ENCODE measurements around the gene PBRM1. TPM values are rescaled to one million over a fixed set of nuclear protein-coding genes. Genes with fewer than 3 reads are reported as not detected.

Gene PBRM1
- polyA plus RNA-seq, 3 donors, result 26.1 to 72.9 (median 38.0) TPM

DNA sequence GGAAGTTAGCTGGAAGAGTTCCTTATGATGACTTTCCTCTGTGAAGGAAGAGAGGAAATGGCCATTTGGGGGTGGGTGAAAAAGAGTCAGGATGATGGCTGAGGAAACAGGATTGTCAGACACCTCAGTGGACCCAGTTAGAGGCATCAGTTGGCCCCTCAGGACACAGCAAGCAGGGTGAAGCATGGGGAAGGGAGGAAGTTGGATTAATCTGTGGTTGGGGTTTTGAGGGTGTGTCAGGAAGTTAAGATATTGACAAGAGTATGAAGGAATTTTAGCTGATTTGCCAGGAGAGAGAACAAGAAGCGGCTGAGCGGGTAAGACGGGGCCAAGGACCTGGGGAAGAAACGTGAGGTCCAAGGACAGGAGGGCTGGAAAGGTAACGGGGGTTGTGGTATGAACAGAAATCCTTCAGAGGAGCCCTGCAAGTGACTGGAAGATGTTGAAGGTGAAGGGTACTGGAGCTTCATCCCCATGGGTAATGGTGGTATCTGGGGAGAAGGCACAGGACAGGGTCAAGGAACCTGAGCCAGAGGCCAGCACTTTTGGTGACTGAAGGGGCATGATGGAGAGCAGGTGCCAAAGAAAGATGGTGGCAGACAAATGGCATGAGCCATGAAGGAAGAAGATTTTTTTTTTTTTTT is 146.6 kb downstream of the PBRM1 start:
- TF ChIP-seq, protein P1, sequence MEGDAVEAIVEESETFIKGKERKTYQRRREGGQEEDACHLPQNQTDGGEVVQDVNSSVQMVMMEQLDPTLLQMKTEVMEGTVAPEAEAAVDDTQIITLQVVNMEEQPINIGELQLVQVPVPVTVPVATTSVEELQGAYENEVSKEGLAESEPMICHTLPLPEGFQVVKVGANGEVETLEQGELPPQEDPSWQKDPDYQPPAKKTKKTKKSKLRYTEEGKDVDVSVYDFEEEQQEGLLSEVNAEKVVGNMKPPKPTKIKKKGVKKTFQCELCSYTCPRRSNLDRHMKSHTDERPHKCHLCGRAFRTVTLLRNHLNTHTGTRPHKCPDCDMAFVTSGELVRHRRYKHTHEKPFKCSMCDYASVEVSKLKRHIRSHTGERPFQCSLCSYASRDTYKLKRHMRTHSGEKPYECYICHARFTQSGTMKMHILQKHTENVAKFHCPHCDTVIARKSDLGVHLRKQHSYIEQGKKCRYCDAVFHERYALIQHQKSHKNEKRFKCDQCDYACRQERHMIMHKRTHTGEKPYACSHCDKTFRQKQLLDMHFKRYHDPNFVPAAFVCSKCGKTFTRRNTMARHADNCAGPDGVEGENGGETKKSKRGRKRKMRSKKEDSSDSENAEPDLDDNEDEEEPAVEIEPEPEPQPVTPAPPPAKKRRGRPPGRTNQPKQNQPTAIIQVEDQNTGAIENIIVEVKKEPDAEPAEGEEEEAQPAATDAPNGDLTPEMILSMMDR (IDR thresholded peaks at IDR 0.05), result no peak
- Histone ChIP-seq H4K20me1 (ENCODE audit: insufficient read depth, low read length) (peaks cover 68% of the 10 kb centered on the region), H3K4me3 (replicated peaks in 1 of 3; ENCODE audit: low read depth in 2 of 3, low read length in 3 of 3) (peak overlapping the region in 1 of 3 experiments; percentile 85), H3K9ac (ENCODE audit: insufficient read depth, low read length, poor library complexity, severe bottlenecking) (no peak overlapping the region), H3K27ac (ENCODE audit: low read depth in 1 of 2, low read length in 2 of 2) (peak overlapping the region in 1 of 2 donors; percentile 61), H3K9me3 (replicated peaks in 1 of 2; ENCODE audit: control insufficient read depth in 1 of 2, insufficient read depth in 1 of 2, low read length in 2 of 2) (no peaks in the 10 kb centered on the region), H3K36me3 (replicated peaks in 1 of 2; ENCODE audit: control insufficient read depth in 1 of 2, insufficient read depth in 2 of 2, low read length in 2 of 2) (peaks cover 21 to 39% of the 10 kb centered on the region in 2 donors), H3K79me2 (ENCODE audit: insufficient read depth, low read length) (peaks cover 72% of the 10 kb centered on the region), H3K4me1 (ENCODE audit: control insufficient read depth in 1 of 2, insufficient read depth in 2 of 2, low read length in 2 of 2) (peaks cover 45 to 55% of the 10 kb centered on the region in 2 donors), H3K27me3 (ENCODE audit: control insufficient read depth in 2 of 2, insufficient read depth in 2 of 2, low read length in 2 of 2) (no peaks in the 10 kb centered on the region), H3K4me2 (replicated peaks; ENCODE audit: extremely low read depth, low read length, poor library complexity, severe bottlenecking) (peak overlapping the region; percentile 57), H2AFZ (ENCODE audit: insufficient read depth, low read depth, low read length, poor library complexity, severe bottlenecking) (no peak overlapping the region)
- H3K27ac Mint-ChIP-seq, result peak overlapping the region; percentile 0 to 78 (median 66)
- intact Hi-C loops (cut with micrococcal nuclease), result loop anchor here in 1 of 2 donors (5.0 to 10.0 kb wide), 3 partner anchors 82 to 1154 kb away; partner anchors contain the start of genes GNL3, MANF, NISCH and PBRM1
- H3K36me3 Mint-ChIP-seq, result peaks cover 24 to 32% of the 10 kb centered on the region in 2 donors
- H3K4me1 Mint-ChIP-seq, result peaks cover 44% of the 10 kb centered on the region
- H3K9me3 Mint-ChIP-seq, result no peaks in the 10 kb centered on the region
- WGBS (ENCODE audit: insufficient coverage), result 19% methylated on average over 5 of the region's 5 CpGs
- peak overlapping the region; percentile 45 to 80 for H3K4me3 Mint-ChIP-seq
- peaks cover 0 to 6% (median 4%) of the 10 kb centered on the region in 3 donors for H3K27me3 Mint-ChIP-seq (ENCODE audit: low read depth in 3 of 3)
- peak in 1 of 3 donors; percentile 7 for DNase-seq

- H3K4me3 ChIP-seq (replicated peaks in 1 of 3; ENCODE audit: low read depth in 2 of 3, low read length in 3 of 3), result peak overlapping the region; percentile 60 to 85 (median 61)
- Mint-ChIP-seq H3K36me3 (peaks cover 20 to 24% of the 10 kb centered on the region in 2 donors), H3K27me3 (ENCODE audit: low read depth in 3 of 3) (peaks cover 0 to 8% (median 6%) of the 10 kb centered on the region in 3 donors), H3K4me3 (peak overlapping the region; percentile 98), H3K9me3 (no peaks in the 10 kb centered on the region), H3K4me1 (peaks cover 45% of the 10 kb centered on the region), H3K27ac (peak overlapping the region; percentile 72 to 99 (median 97))
- TF ChIP-seq, protein P1 (IDR thresholded peaks at IDR 0.05), result no peak
- peaks cover 0 to under 1% of the 10 kb centered on the region in 2 donors for H3K27me3 ChIP-seq (ENCODE audit: control insufficient read depth in 2 of 2, insufficient read depth in 2 of 2, low read length in 2 of 2)
- peaks cover 55% of the 10 kb centered on the region for H4K20me1 ChIP-seq (ENCODE audit: insufficient read depth, low read length)
- peak overlapping the region; percentile 85 for H3K4me2 ChIP-seq (replicated peaks; ENCODE audit: extremely low read depth, low read length, poor library complexity, severe bottlenecking)
- no peak overlapping the region for H2AFZ ChIP-seq (ENCODE audit: insufficient read depth, low read depth, low read length, poor library complexity, severe bottlenecking)
- WGBS (ENCODE audit: insufficient coverage), result 82% methylated on average over 7 of the region's 7 CpGs
- H3K79me2 ChIP-seq (ENCODE audit: insufficient read depth, low read length), result peaks cover 65% of the 10 kb centered on the region
- peaks cover 21 to 26% of the 10 kb centered on the region in 2 donors for H3K36me3 ChIP-seq (replicated peaks in 1 of 2; ENCODE audit: control insufficient read depth in 1 of 2, insufficient read depth in 2 of 2, low read length in 2 of 2)
- H3K27ac ChIP-seq (ENCODE audit: low read depth in 1 of 2, low read length in 2 of 2), result peak overlapping the region in 1 of 2 donors; percentile 86
- peak overlapping the region; percentile 71 for H3K9ac ChIP-seq (ENCODE audit: insufficient read depth, low read length, poor library complexity, severe bottlenecking)
- intact Hi-C loops (cut with micrococcal nuclease), result loop anchor here in 1 of 2 donors (1.0 to 10.0 kb wide), 4 partner anchors 66 to 1153 kb away; partner anchors contain the start of genes GNL3, MANF, NISCH and PBRM1
- DNase-seq, result peak in 1 of 3 donors; percentile 3
- peaks cover 50 to 63% of the 10 kb centered on the region in 2 donors for H3K4me1 ChIP-seq (ENCODE audit: control insufficient read depth in 1 of 2, insufficient read depth in 2 of 2, low read length in 2 of 2)
- H3K9me3 ChIP-seq (replicated peaks in 1 of 2; ENCODE audit: control insufficient read depth in 1 of 2, insufficient read depth in 1 of 2, low read length in 2 of 2), result no peaks in the 10 kb centered on the region
These were observed 147.8 kb downstream of the PBRM1 start for GRCh38 chr3:52537726-52538421.
